H1 (cell line): Measurements from ENCODE around the gene SPSB1. TPM values are rescaled to one million over a fixed set of nuclear protein-coding genes. Genes with fewer than 3 reads are reported as not detected.
A peak's percentile ranks its signal among the peaks of the same experiment; 100 is the strongest.

Experiments
- CTCF ChIA-PET: fragments of 300-600 bp; sonication (Branson Sonifier 250); formaldehyde crosslinking; loops from one replicate; lab custom pipeline; 2021; ENCODE audit not compliant: partially characterized antibody; lab: Charles Lee
- POLR2A ChIA-PET: fragments of 300-600 bp; sonication (Branson Sonifier 250); formaldehyde crosslinking; loops from one replicate; lab custom pipeline; 2021; ENCODE audit warnings: inconsistent platforms; ENCODE audit not compliant: partially characterized antibody; lab: Charles Lee
- DNase-seq, 2 experiments: peaks; one replicate each; pipeline versions ENCODE4 v3.0.0 to v3.0.0-alpha.2; 2010 to 2022; ENCODE audit warnings: low spot score in 2 of 2, low read depth in 1 of 2, mixed read lengths in 1 of 2
- FAIRE-seq: peaks from 2 replicates; lab custom pipeline; 2011; peaks lifted over from hg19 to GRCh38; lab: Jason Lieb, UNC
- H2AFZ ChIP-seq: 2 replicates; pipeline ENCODE4 v1.8.1; 2012; ENCODE audit warnings: low read length, inconsistent platforms
- H2AK5ac ChIP-seq: 2 replicates; pipeline ENCODE4 v1.6.1; 2013; ENCODE audit warnings: low read depth, low read length
- H2BK120ac ChIP-seq: replicated peaks from 2 replicates; pipeline ENCODE3; 2013; ENCODE audit warnings: low read depth, low read length, inconsistent platforms
- H2BK12ac ChIP-seq: 2 replicates; pipeline ENCODE4 v1.6.1; 2013; ENCODE audit warnings: low read depth, low read length
- H2BK15ac ChIP-seq: 2 replicates; pipeline ENCODE4 v1.6.1; 2013; ENCODE audit warnings: low read length
- H2BK20ac ChIP-seq: 2 replicates; pipeline ENCODE4 v1.6.1; 2013; ENCODE audit warnings: low read length
- H2BK5ac ChIP-seq: 2 replicates; pipeline ENCODE4 v1.6.1; 2013; ENCODE audit warnings: low read depth, low read length
- H3K14ac ChIP-seq: 2 replicates; pipeline ENCODE4 v1.6.1; 2013; ENCODE audit warnings: inconsistent platforms; ENCODE audit not compliant: insufficient read length
- H3K18ac ChIP-seq: 2 replicates; pipeline ENCODE4 v1.6.1; 2013; ENCODE audit warnings: low read length; ENCODE audit errors: extremely low read depth
- H3K23ac ChIP-seq: 2 replicates; pipeline ENCODE4 v1.6.1; 2013; ENCODE audit warnings: inconsistent platforms; ENCODE audit not compliant: insufficient read length
- H3K23me2 ChIP-seq: 2 replicates; pipeline ENCODE4 v1.6.1; 2013; ENCODE audit warnings: low read depth, low read length
- H3K27ac ChIP-seq: 2 replicates; pipeline ENCODE4 v1.6.1; 2011; ENCODE audit warnings: low read depth, low read length, inconsistent platforms
- H3K27me3 ChIP-seq, 4 experiments: replicated peaks in 1 of 4; 1 replicate in 1 of 4; 2 replicates in 3 of 4; pipeline versions ENCODE4 v1.6.1 to v1.8.1; 2011 to 2013; ENCODE audit warnings: low read length in 3 of 4, mild to moderate bottlenecking in 3 of 4, inconsistent platforms in 2 of 4, mixed read lengths in 2 of 4, moderate library complexity in 1 of 4; ENCODE audit not compliant: control insufficient read depth in 3 of 4, insufficient read depth in 3 of 4; ENCODE audit errors: extremely low read depth in 1 of 4
- H3K36me3 ChIP-seq, 4 experiments: 2 replicates each; pipeline versions ENCODE4 v1.6.1 to v1.8.1; 2011 to 2013; ENCODE audit warnings: mild to moderate bottlenecking in 4 of 4, low read length in 3 of 4, moderate library complexity in 2 of 4, control low read depth in 1 of 4, inconsistent platforms in 1 of 4; ENCODE audit not compliant: insufficient read depth in 4 of 4, control insufficient read depth in 2 of 4
- H3K4ac ChIP-seq: replicated peaks from 2 replicates; pipeline ENCODE3; 2013; ENCODE audit warnings: low read length, low read depth, mixed read lengths, inconsistent platforms; ENCODE audit not compliant: insufficient read length
- H3K4me1 ChIP-seq, 4 experiments: replicated peaks in 1 of 4; 1 replicate in 1 of 4; 2 replicates in 3 of 4; pipeline versions ENCODE4 v1.6.1 to v1.8.1; 2011 to 2013; ENCODE audit warnings: low read length in 3 of 4, inconsistent platforms in 2 of 4, mixed read lengths in 1 of 4; ENCODE audit not compliant: insufficient read depth in 4 of 4, control insufficient read depth in 3 of 4
- H3K4me2 ChIP-seq, 2 experiments: 2 replicates each; pipeline versions ENCODE4 v1.6.1 to v1.8.1; 2011 to 2013; ENCODE audit warnings: low read depth in 2 of 2, low read length in 2 of 2, control low read depth in 1 of 2, inconsistent platforms in 1 of 2, mild to moderate bottlenecking in 1 of 2; ENCODE audit not compliant: insufficient read depth in 1 of 2
- H3K4me3 ChIP-seq, 4 experiments: fragments of 200-600, 300-600 bp in 1 of 4; sonication (generic), shearing (Covaris generic), sonication (Bioruptor Twin) in 1 of 4; 2 replicates each; pipeline versions ENCODE4 v1.5.1 to v1.8.1; 2011 to 2016; ENCODE audit warnings: low read length in 4 of 4, low read depth in 3 of 4, control low read depth in 2 of 4, inconsistent platforms in 2 of 4, mild to moderate bottlenecking in 2 of 4, mixed read lengths in 1 of 4, moderate library complexity in 1 of 4; ENCODE audit not compliant: insufficient read depth in 2 of 4; ENCODE audit errors: extremely low read depth in 1 of 4
- H3K56ac ChIP-seq: replicated peaks from 2 replicates; pipeline ENCODE3; 2013; ENCODE audit warnings: low read depth, mild to moderate bottlenecking, mixed read lengths, low read length, inconsistent platforms; ENCODE audit not compliant: insufficient read length
- H3K79me1 ChIP-seq: 2 replicates; pipeline ENCODE4 v1.6.1; 2013; ENCODE audit warnings: low read depth, low read length, control low read depth
- H3K79me2 ChIP-seq, 2 experiments: 2 replicates each; pipeline versions ENCODE4 v1.6.1 to v1.8.1; 2012 to 2013; ENCODE audit warnings: low read length in 2 of 2, mild to moderate bottlenecking in 2 of 2, inconsistent platforms in 1 of 2; ENCODE audit not compliant: insufficient read depth in 2 of 2, control insufficient read depth in 1 of 2
- H3K9ac ChIP-seq, 4 experiments: replicated peaks in 1 of 4; 1 replicate in 1 of 4; 2 replicates in 3 of 4; pipeline versions ENCODE4 v1.6.1 to v1.8.1; 2011 to 2013; ENCODE audit warnings: low read depth in 3 of 4, low read length in 3 of 4, control low read depth in 2 of 4, mild to moderate bottlenecking in 2 of 4, moderate library complexity in 2 of 4, inconsistent platforms in 1 of 4; ENCODE audit errors: extremely low read depth in 1 of 4
- H3K9me3 ChIP-seq, 2 experiments: 2 replicates each; pipeline versions ENCODE4 v1.6.1 to v1.8.1; 2012 to 2013; ENCODE audit warnings: mild to moderate bottlenecking in 2 of 2, moderate library complexity in 2 of 2, control low read depth in 1 of 2, inconsistent platforms in 1 of 2, low read depth in 1 of 2, low read length in 1 of 2, mixed read lengths in 1 of 2; ENCODE audit not compliant: insufficient read depth in 2 of 2
- H4K20me1 ChIP-seq, 2 experiments: replicated peaks in 1 of 2; 2 replicates each; pipeline versions ENCODE3 to v1.8.1; 2011 to 2013; ENCODE audit warnings: inconsistent platforms in 2 of 2, low read length in 2 of 2, mild to moderate bottlenecking in 1 of 2; ENCODE audit not compliant: insufficient read depth in 2 of 2, control insufficient read depth in 1 of 2
- H4K5ac ChIP-seq: 2 replicates; pipeline ENCODE4 v1.6.1; 2013; ENCODE audit warnings: low read length, low read depth, mixed read lengths, inconsistent platforms; ENCODE audit not compliant: insufficient read length
- H4K8ac ChIP-seq: 2 replicates; pipeline ENCODE4 v1.8.0; 2013; ENCODE audit warnings: mild to moderate bottlenecking, moderate library complexity, low read length, inconsistent platforms; ENCODE audit not compliant: insufficient read depth; ENCODE audit errors: extremely low read depth
- H4K91ac ChIP-seq: replicated peaks from 2 replicates; pipeline ENCODE3; 2013; ENCODE audit warnings: low read length, mixed read lengths, inconsistent platforms; ENCODE audit not compliant: insufficient read length
- ATF3 ChIP-seq: IDR thresholded peaks from 2 replicates; pipeline ENCODE4 v1.6.1; 2011; ENCODE audit warnings: low read depth, mild to moderate bottlenecking, low read length; ENCODE audit not compliant: insufficient read depth
- CHD2 ChIP-seq: IDR thresholded peaks from 2 replicates; pipeline ENCODE4 v1.6.1; 2012; ENCODE audit warnings: low read length, improper control_type of control experiment
- CTBP2 ChIP-seq: IDR thresholded peaks from 2 replicates; pipeline ENCODE4 v1.7.0; 2011; ENCODE audit warnings: borderline replicate concordance, mild to moderate bottlenecking, moderate library complexity, mixed read lengths, low read length; ENCODE audit not compliant: insufficient read depth, insufficient read length
- EZH2 ChIP-seq: fragments of 200-600 bp; sonication (generic); IDR thresholded peaks from 2 replicates; pipeline ENCODE4 v1.7.1; 2012; ENCODE audit warnings: low read depth, mild to moderate bottlenecking, moderate library complexity, low read length, inconsistent platforms; ENCODE audit not compliant: severe bottlenecking
- GABPA ChIP-seq: IDR thresholded peaks from 2 replicates; pipeline ENCODE4 v1.6.1; 2011; ENCODE audit warnings: mild to moderate bottlenecking, low read length, moderate library complexity, borderline replicate concordance; ENCODE audit not compliant: insufficient read depth
- GTF2F1 ChIP-seq: IDR thresholded peaks from 2 replicates; pipeline ENCODE4 v1.6.1; 2012; ENCODE audit warnings: low read depth, low read length, improper control_type of control experiment, borderline replicate concordance
- NANOG ChIP-seq: IDR thresholded peaks from 2 replicates; pipeline ENCODE4 v1.6.1; 2011; ENCODE audit warnings: low read length, low read depth, mild to moderate bottlenecking, inconsistent platforms; ENCODE audit not compliant: insufficient read depth, poor library complexity, severe bottlenecking
- TAF7 ChIP-seq: optimal IDR thresholded peaks from 2 replicates; pipeline ENCODE3; 2011; ENCODE audit warnings: low read depth, mild to moderate bottlenecking, inconsistent platforms, low read length, moderate library complexity, borderline replicate concordance
- TBP ChIP-seq: IDR thresholded peaks from 2 replicates; pipeline ENCODE4 v1.6.1; 2011; ENCODE audit warnings: low read depth, low read length, improper control_type of control experiment
- USF2 ChIP-seq: IDR thresholded peaks from 2 replicates; pipeline ENCODE4 v1.6.1; 2011; ENCODE audit warnings: low read length, improper control_type of control experiment
- ZNF274 ChIP-seq: IDR thresholded peaks from 2 replicates; pipeline ENCODE4 v1.7.0; 2012; ENCODE audit warnings: low read length, borderline replicate concordance; ENCODE audit errors: extremely low read depth
- WGBS, 2 experiments: shearing (Covaris generic) in 1 of 2; methylation state at CpG; one replicate each; pipeline versions ENCODE4 v1.1.6 to v1.1.7; 2013 to 2015; ENCODE audit warnings: low lambda C conversion rate in 2 of 2, mixed read lengths in 2 of 2, inconsistent platforms in 1 of 2, low coverage in 1 of 2, missing lambda C conversion rate in 1 of 2; ENCODE audit not compliant: insufficient replicate concordance in 2 of 2, insufficient coverage in 1 of 2, insufficient read length in 1 of 2; ENCODE audit errors: extremely low coverage in 1 of 2, missing lambda C conversion rate in 1 of 2; 5-methylcytosine and 5-hydroxymethylcytosine counted together
- polyA plus RNA-seq, 7 experiments: library from polyadenylated mRNA; depleted of rRNA in 3 of 7; stranded (reverse) in 5 of 7; unstranded in 2 of 7; fragments of >200 nt in 5 of 7; fragments of 200-250 nt in 2 of 7; gene quantifications; 1 replicate in 5 of 7; 2 replicates in 1 of 7; 4 replicates in 1 of 7; pipeline versions ENCODE4 v1.2.1 to v1.2.3, GENCODE V29; 2011 to 2013; ENCODE audit warnings: missing spikeins in 2 of 7, mixed read lengths in 2 of 7
- total RNA-seq: library from RNA; stranded (reverse); fragmentation: NEBNext Ultra II Directional; extraction: Animal tissue kit (Norgen Biotek cat#: 25700); gene quantifications from 2 replicates; pipeline ENCODE4 v1.2.1, GENCODE V29; 2021

SPSB1 gene
- total and polyA plus RNA-seq, 2 of the 8 experiments (the other 6 are each of a cell fraction or from before 2014, with no cell fraction given), result 5.3 to 6.4 TPM

- no peak overlapping the region for H3K4ac ChIP-seq
- POLR2A ChIA-PET, result interaction anchor here (0.7 to 1.7 kb wide), 4 partner anchors 13 to 369 kb away, joined by 3 to 8 read pairs (median 3); partner anchors contain the start of gene H6PD
- 94% methylated on average over 3 of the region's 3 CpGs; no CpG with 5 or more reads in 1 of the 2 experiments for WGBS, 2 experiments
These were observed 43.5 kb upstream of the SPSB1 start for GRCh38 chr1:9249263-9249533.

More at GRCh38 chr1:9249263-9249533, 43.5 kb upstream of the SPSB1 start:
- Histone ChIP-seq H2BK20ac (no peak overlapping the region), H3K14ac (no peak overlapping the region), H2BK5ac (0 out of 2 replicates have a peak overlapping the region, but pooled peaks have one; percentile 62), H3K9ac (no peak overlapping the region), H3K27me3 (no peaks in the 10 kb centered on the region; a peak in 1 of 7 replicates), H3K23ac (no peak overlapping the region), H2BK120ac (no peak overlapping the region), H3K79me2 (no peaks in the 10 kb centered on the region), H2AFZ (no peak overlapping the region), H3K4me3 (no peak overlapping the region), H3K36me3 (no peaks in the 10 kb centered on the region), H2BK12ac (peak overlapping the region; percentile 90; the same call in 1 of the 2 replicates), H3K4me1 (peaks cover 15 to 37% (median 30%) of the 10 kb centered on the region in 4 experiments), H3K56ac (no peak overlapping the region), H2BK15ac (no peak overlapping the region), H3K18ac (0 out of 2 replicates have a peak overlapping the region, but pooled peaks have one; percentile 43), H3K9me3 (no peaks in the 10 kb centered on the region), H3K27ac (no peak overlapping the region), H4K91ac (no peak overlapping the region), H4K20me1 (peaks cover 0 to 1% of the 10 kb centered on the region in 2 experiments), H4K8ac (peak overlapping the region; percentile 7; the same call in 1 of the 2 replicates), H2AK5ac (peak overlapping the region; percentile 41; the same call in 1 of the 2 replicates), H3K79me1 (no peaks in the 10 kb centered on the region), H3K4me2 (no peak overlapping the region), H3K23me2 (0 out of 2 replicates have a peak, but pooled peaks cover 2% of the 10 kb centered on the region), H4K5ac (no peak overlapping the region)
- no peak for TF ChIP-seq EZH2
- no peak for TF ChIP-seq TBP
- TF ChIP-seq ZNF274, result no peak
- TF ChIP-seq CTBP2, result no peak
- no peak for TF ChIP-seq ATF3
- no peak for TF ChIP-seq TAF7
- TF ChIP-seq USF2, result no peak
- TF ChIP-seq GTF2F1, result no peak
- no peak for TF ChIP-seq CHD2
- no peak for TF ChIP-seq NANOG
- no peak for TF ChIP-seq GABPA
- FAIRE-seq (no peak), DNase-seq (no peak)
- CTCF ChIA-PET, result interaction anchor here (0.5 to 12.2 kb wide), 30 partner anchors 9 to 340 kb away, joined by 3 to 127 read pairs (median 4); partner anchors contain the start of gene H6PD
